Measurements from ENCODE around the gene CD248.
"Not testable (repeated sequence)": the region's sequence is repeated elsewhere in the genome, so short reads cannot be mapped to it uniquely, and the experiment has no call there.

The CD248 gene, protein sequence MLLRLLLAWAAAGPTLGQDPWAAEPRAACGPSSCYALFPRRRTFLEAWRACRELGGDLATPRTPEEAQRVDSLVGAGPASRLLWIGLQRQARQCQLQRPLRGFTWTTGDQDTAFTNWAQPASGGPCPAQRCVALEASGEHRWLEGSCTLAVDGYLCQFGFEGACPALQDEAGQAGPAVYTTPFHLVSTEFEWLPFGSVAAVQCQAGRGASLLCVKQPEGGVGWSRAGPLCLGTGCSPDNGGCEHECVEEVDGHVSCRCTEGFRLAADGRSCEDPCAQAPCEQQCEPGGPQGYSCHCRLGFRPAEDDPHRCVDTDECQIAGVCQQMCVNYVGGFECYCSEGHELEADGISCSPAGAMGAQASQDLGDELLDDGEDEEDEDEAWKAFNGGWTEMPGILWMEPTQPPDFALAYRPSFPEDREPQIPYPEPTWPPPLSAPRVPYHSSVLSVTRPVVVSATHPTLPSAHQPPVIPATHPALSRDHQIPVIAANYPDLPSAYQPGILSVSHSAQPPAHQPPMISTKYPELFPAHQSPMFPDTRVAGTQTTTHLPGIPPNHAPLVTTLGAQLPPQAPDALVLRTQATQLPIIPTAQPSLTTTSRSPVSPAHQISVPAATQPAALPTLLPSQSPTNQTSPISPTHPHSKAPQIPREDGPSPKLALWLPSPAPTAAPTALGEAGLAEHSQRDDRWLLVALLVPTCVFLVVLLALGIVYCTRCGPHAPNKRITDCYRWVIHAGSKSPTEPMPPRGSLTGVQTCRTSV

DNA sequence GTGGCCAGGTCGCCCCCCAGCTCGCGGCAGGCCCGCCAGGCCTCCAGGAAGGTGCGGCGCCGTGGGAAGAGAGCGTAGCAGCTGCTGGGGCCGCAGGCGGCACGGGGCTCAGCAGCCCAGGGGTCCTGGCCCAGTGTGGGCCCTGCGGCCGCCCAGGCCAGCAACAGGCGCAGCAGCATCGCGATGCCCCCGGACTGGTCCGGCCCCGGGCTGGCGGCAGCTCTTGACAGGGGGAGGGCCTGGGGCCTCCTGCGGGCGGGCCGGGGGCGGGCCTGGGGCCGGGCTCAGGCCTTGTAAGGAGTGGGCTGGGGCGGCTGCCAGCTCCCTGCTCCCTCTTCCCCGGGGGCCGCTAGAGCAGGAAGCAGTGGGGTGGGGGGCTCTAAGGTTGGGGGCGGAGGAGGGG, at the start of gene CD248:
TSS of gene CD248 (minus strand) at position 196 of the 403 bp plus-strand sequence. CDS start at position 179, 17 bp downstream.
- DNase-seq (ENCODE audit: low read depth in 2 of 2) = no peak

DNA sequence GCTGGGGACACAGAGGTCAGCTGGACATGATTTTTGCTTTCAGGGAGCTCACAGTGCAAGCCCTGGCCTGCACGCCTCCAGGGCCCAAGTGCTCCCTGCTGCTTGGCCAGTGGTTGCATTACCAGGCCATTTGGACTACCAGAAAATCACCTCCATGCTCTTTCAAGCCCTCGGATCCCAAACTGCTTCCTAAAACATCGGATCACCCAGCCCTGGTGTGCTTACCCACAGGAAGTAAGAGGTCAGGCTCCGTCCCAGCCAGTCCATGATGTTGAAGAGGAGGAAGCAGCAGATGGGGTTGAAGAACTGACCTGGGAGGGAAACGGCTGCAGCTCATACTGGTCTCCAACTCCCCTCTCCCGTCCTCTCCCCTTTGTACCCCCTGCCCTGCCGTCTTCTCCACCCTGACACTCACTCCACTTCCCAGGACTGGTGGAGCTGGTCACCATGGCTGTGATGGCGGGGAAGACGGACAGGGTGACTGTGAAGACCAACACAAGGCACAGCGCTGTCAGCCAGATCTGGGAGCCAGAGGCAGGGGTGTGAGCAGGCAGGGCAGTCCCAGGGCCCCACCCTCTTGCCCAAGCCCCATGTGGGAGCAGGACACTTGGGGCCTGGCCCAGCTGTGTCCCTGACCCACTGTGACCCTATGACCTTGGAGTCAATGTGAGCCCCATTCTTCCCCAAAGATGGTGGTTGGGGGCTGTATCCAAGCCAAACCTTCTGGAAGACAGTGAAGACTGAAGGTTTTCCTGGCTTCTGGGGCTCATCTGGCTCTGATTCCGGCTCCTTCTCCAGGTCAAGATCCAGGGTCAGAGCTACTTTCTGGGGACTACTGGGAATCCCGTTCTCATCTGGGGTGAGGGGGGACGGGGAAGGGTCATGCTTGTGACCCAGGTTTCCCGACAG, 49.1 kb upstream of the CD248 start:
- no peak for DNase-seq (ENCODE audit: low read depth in 2 of 2)

DNA sequence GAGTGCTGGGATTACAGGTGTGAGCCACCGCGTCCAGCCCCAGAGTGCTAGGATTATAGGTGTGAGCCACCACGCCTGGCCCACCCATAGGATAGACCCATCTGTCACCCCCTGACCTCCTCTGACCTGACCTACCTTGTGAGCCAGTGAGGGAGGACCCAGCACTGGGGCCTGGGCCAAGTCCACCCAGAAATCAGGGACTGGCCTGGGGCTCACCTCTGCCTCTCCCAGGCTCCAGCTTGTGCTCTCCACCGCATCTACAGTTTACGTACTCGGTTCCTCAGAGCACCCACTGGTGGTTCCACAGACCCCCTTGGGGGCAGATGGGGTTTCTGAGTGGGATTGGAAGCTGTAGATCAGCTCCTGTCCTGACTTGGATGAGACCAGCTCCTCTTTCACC, 48.3 kb upstream of the CD248 start:
- DNase-seq (ENCODE audit: low read depth in 2 of 2) = no peak

DNA sequence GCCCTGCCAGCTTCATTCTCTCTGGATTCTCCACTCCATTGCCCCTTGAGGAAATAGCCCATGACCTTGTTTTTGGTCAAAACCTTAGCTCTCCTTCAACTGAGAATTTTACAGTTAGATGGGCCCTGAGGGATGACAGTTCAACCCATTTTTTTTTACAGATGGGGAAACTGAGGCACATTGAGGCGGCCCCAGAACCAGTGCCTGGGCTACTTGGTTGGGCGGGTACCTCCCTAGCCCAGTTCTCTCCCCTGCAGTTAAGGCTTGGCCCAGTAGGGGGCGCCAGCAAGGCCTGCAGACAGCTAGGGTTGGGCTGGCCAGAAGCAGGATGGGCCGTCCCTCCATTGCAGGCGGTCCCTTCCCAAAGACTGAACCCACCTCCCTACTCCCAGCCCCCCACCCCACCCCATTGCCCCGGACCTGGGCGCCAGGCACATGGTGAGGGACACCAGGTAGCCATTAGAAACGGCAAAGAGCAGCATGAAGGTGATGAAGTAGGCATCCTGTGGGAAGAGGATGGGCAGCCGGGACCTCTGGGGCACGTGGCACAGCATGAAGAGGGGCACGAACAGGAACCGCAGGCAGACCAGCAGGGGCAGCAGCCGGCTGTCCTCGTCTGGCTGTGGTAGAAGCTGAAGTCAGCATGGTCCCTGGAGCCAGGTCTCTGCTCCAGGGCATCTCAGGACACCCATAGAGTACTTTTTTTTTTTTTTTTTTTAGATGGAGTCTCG, 47.1 kb upstream of the CD248 start:
- peak; percentile 70 to 74 for DNase-seq (ENCODE audit: low read depth in 2 of 2)

DNA sequence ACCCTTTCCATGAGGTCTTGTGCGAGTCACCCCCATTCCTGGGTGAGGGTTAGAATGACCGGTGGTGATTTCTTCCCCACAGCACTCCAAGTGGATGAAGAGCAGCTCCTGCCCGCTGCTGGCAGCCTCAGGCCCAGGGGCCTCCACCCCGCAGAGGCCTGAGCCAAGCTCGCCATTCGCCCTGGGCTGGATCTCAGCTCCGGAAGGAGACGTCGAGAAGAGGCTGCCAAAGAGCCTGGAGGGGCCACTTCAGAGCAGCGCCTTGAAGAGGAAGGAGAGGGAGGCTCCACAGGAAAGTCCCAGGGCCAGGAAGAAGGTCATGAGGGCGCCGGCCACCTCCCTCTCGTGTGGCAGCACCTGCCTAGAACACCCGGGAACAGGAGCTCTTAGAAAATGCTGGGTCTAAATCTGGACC, 46.4 kb upstream of the CD248 start:
- no peak for DNase-seq (ENCODE audit: low read depth in 2 of 2)

DNA sequence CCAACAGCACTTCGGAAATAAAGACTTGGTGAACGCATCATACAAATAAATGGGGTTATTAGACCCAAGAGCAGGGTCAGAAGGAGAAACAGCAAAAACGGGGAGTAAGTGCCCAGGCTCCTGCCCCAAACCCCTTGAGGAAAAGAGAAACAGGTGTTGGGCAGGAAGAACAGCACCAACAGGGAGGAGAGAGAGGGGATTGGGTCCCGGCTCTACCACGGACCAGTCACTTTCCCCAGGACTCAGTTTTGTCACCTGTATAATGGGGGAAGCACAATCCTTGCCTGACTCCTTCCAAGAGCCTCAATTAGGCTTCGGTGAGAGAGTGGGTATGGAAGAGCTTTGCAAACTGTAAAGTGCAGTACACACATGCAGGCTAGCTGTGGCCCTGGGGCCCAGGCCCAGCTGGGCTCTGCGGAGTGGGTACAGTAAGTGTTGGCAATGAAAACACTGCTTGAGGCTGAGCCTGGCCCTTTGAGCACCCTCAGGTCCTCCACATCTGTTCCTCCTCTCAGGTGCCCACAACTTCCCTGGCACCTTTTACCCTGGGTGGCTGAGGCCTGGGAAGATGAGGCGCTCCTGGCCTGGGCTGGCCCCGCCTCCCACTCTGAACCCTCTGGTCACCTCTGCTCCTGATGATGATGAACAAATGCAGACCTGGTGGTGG, 45.8 kb upstream of the CD248 start:
- DNase-seq (ENCODE audit: low read depth in 2 of 2) = no peak

DNA sequence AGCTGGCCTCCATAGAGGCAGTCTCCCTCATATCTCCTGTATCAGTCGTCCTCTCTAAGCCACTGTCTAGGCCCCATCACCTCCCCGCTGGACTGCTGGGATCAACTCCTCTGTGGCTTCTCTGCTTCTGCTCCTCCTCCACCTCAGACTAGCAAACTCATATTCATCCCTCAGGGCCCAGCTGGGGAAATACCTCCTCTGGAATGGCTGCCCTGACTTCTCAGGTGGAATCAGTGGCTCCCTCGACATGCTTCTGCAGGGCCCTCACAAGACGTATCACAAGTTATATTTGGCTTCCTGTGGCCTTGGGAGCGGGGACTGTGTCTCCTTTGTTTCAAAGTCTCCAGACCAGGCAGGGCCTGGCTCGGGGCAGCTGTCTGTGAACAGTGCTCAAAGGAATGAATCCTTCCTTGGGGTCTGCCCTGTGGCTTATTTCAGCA, 44.7 kb upstream of the CD248 start:
- no peak for DNase-seq (ENCODE audit: low read depth in 2 of 2)

DNA sequence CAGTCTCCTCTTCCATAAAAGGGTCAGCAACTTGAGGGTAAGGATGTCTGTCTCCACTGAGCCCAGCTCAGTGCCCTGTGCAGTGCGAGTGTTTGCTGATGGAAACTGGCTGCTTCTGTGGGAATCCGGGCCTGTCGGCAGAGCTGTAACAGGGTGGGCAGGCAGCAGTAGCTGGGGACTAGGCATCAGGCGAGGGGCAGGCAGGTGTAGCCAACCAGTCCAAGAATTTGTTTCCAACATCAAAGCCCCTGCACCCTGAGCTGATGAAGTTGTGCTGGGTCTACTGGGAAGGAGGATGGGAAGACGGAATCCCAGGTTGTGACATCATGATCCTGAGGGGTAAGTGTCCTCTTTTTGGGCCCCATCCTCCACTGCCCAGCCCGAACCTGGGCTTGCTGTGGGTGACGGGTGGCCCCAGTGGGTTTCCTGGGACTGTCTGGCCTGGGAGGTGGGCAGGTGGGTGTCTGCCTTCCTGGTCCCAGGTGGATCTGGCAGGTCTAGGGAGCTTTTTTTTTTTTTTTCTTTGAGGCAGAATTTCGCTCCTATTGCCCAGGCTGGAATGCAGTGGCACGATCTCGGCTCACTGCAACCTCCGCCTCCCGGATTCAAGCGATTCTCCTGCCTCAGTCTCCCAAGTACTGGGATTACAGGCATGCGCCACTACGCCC, 43.7 kb upstream of the CD248 start:
- DNase-seq (ENCODE audit: low read depth in 2 of 2) = no peak

DNA sequence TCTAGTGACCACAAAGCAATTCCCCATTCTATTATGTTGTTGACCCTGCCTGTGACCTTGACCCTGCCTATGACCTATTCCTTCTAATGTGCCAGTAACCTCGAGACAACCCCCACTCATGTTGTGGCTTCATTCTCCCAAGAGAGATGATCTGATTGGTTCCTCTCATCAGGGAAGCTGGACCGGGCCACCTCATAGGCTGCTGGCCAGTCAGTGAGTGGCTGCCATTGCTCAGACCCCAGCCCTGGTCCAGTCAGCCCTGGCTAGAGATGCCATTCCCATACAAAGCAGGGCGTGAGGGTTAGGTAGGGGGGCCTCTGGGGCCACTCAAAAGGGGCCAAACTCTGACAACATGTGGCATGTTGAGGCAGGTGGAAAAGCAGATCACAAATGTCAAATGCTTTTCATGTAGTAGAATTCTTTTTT, 42.8 kb upstream of the CD248 start:
- no peak for DNase-seq (ENCODE audit: low read depth in 2 of 2)

DNA sequence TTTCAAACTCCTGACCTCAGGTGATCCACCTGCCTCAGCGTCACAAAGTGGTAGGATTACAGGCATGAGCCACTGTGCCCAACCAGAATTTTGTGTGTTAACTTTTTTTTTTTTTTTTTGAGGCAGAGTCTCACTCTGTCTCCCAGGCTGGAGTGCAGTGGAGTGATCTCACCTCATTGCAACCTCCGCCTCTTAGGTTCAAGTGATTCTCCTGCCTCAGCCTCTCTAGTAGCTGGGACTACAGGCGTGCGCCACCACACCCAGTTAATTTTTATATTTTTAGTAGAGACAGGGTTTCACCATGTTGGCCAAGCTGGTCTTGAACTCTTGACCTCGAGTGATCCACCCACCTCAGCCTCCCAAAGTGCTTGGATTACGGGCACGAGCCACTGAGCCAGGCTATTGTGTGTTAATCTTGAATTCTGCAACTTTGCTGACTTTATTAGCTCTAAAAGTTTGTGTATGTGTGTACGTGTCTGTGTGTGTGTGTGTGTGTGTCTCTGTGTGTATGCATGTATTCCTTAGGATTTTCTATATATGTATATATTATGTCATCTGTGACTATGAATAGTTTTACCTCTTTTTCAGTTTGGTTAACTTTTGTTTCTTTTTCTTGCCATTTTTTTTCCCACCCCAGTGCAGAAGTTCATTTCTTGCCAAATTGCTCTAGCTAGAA, 33.9 kb upstream of the CD248 start:
- not testable (repeated sequence) for DNase-seq (ENCODE audit: low read depth in 2 of 2)

DNA sequence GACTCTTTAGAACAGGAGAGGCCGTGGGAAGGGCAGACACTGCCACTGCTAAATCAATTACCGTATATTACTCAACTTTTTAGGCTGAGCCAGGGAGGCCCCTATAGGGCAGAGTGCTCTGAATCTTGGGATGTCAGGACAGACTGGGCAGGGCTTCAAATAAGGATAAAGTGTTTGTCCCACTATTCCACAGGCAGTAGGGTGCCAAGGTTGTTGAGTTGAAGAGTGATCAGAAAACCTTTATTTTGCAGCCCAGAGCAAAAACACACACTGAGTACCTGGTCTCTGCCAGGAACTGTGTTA, 32.2 kb upstream of the CD248 start:
- no peak for DNase-seq (ENCODE audit: low read depth in 2 of 2)

DNA sequence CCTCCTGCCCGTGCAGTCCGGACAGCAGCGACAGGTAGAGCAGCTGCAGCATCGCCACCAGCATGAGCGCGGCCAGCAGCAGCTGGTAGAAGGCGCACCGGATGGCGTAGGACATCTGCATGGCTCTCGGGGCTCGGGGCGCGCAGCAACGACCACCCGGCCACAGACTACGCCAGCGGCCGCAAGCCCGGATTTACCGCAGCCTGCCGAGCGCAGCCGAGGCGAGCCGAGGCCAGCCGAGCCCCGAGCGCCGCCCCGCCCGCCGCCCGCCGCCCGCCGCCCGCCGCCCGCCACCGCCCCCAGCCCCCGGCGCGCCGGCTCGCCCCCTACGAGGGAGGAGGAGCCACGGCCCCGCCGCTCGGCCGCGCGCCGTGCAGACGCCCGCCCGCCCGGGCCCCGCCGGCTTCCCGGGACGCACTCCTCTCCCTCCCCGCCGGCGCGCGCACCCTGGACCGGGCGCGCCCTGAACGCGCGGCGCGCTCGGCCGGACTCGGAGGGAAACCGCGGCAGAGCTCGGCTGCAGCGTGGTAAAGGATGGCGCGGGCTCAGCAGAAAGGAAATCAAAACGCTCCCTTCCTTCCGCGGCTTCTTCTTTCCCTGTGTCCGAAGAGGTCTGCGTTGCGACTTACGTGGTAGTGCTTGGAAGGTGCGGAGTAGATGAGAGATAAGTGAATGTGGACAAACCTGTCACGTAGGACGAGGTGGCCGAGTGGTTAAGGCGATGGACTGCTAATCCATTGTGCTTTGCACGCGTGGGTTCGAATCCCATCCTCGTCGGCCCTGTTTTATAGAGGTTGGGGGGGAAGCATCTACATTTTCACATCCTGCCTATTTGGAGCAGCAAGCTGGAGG, 30.8 kb upstream of the CD248 start, which contains the start of gene B4GAT1:
TSS of gene B4GAT1 (minus strand) at position 205 of the 852 bp plus-strand sequence. CDS start at position 121, 84 bp downstream.
- peak; percentile 80 for DNase-seq (ENCODE audit: low read depth in 2 of 2)

DNA sequence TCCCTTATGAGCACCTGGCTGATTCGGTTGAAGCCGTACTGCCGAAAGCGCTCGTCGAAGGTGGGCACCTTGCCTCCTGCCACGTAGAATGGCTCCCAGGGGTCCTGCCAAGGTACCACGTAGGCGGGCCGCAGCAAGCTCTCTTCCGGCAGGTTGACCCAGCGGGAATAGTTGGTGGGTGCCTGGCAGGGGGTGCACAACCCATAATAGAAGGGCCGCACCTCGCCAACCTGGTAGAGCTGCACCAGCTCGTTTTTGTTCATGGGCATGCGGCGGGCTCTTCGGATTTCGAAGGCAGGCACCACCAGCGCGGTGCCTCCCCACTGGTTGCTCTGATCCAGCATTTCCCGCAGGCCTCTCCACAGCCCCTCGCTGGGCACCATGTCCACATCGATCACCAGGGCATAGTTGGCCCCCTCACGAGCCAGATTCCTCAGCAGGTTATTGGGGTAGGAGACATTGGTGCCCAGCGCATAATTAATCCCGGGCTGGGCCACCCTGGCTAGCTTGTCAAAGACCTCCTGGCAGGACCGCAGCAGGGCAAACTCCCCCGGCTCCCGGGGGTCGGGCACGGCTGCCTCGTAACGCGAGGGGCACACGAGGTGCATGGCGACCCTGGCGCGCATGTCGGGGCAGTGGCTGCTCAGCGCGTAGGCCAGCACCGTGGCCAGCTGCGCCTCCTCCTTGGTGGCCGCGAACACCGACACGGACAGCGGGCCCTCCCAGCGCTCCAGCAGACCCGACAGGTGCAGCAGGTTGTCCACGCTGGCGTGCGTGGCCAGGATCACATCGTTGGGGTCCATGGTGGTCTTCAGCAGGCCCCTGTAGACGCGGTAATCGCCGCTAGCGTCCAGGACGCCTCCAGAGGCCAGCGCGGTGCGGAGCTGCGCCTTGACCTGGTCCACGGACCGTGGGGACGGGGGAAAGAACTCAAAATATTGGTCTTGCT, 29.9 kb upstream of the CD248 start:
- no peak for DNase-seq (ENCODE audit: low read depth in 2 of 2)

DNA sequence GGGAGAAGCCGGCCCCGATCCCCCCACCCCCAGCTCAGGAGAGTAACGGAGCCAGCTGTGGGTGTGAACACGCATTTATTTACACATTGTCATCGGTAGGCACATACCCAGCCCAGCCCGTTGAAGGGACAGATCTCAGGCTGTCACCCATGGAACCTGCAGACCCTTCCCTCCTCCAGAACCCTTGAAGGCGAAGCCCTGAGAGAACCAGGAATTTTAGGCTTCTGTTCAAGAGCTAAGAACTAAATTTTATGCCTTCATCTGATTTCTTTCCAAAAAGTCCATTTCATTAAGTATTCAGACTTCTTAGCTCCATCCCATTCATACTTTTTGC, 28.4 kb upstream of the CD248 start:
- DNase-seq (ENCODE audit: low read depth in 2 of 2) = no peak

DNA sequence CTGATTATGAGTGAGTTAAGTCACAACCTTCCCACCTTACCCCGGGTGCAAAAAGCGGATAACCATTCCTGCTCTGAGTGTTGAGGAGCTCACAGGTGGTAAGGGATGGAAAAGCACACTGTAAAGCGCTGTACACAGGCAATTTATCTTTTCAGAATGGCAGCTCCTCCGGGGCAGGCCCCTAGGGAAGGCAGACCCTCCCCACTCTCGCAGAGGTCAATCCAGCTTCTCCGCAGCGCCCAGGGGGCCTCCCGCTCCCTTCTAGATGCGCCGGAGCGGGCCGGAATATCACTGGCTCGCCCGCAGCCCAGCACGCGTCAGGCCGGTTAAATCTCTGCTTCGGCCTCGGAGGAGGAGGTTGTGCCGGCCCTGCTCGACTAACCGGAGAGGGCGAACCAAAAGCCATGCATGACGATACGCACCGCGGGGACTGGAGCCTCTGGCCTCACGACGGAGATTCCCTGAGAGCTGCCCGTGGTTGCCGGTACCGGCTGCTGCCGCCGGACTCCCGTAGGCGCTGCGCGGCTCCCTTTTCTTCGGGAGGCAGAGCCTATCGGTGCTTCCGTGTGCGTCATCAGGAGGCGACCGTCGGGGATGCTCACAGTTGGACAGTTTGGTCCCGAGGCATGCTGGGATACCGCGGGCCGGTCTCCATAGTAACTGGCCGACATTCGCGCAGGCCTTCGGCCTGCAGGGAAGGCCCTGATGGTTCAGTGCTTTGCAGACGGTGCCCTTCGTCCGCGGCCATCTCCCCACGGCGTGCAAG, 27.9 kb upstream of the CD248 start, which contains the start of gene BRMS1:
TSS of gene BRMS1 (minus strand) at position 555 of the 766 bp plus-strand sequence. CDS start 2,870 bp downstream, outside the sequence.
- peak; percentile 86 to 97 for DNase-seq (ENCODE audit: low read depth in 2 of 2)

DNA sequence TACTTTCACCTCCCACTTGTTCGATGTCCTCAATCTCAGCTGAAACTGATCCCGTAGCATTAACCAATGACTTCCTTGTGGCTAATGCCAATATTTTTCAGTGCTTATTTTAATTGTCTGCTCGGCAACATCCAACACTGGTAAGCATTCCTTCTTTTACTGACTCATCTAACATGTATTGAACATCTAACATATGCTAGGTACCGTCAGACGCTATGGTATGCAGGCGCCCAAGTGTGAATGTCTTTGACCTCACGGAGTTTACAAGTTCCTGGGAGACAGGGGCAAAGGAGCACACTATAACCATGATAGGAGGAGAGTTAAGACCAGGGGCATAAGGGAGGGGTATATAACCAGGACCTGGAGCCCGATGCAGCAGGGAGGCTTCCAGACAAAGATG, 26.3 kb upstream of the CD248 start:
- no peak for DNase-seq (ENCODE audit: low read depth in 2 of 2)
